Spleen (tissue), 11 donors: ENCODE data around the gene AAGAB. TPM values are rescaled to one million over a fixed set of nuclear protein-coding genes. Genes with fewer than 3 reads are reported as not detected.
A peak's percentile ranks its signal among the peaks of the same experiment; 100 is the strongest.

Experiments used
- DNase-seq: peaks from one replicate; pipeline ENCODE4 v3.0.0-alpha.2; 2020
- H3K27ac ChIP-seq, 8 donors: fragments of 200-600 bp; sonication (generic) in 7 of 8; 1 replicate in 4 of 8; 2 replicates in 4 of 8; pipeline versions ENCODE4 v1.5.0 to v1.8.0; 2016 to 2021; ENCODE audit warnings: inconsistent platforms in 4 of 8, mild to moderate bottlenecking in 4 of 8, moderate library complexity in 1 of 8
- H3K27me3 ChIP-seq, 7 donors: fragments of 200-600 bp; sonication (generic) in 6 of 7; replicated peaks in 1 of 7; 1 replicate in 4 of 7; 2 replicates in 3 of 7; pipeline versions ENCODE4 v1.5.0 to v1.8.0; 2016 to 2021; ENCODE audit warnings: inconsistent platforms in 3 of 7, mild to moderate bottlenecking in 1 of 7
- H3K36me3 ChIP-seq, 6 donors: fragments of 200-600 bp; sonication (generic) in 5 of 6; 1 replicate in 4 of 6; 2 replicates in 2 of 6; pipeline versions ENCODE4 v1.5.0 to v1.8.0; 2016 to 2021; ENCODE audit warnings: inconsistent platforms in 2 of 6
- H3K4me1 ChIP-seq, 6 donors: fragments of 200-600 bp; sonication (generic) in 5 of 6; 1 replicate in 3 of 6; 2 replicates in 3 of 6; pipeline versions ENCODE4 v1.5.0 to v1.8.0; 2016 to 2021; ENCODE audit warnings: inconsistent platforms in 3 of 6
- H3K4me3 ChIP-seq, 8 donors: fragments of 200-600 bp; sonication (generic) in 7 of 8; 1 replicate in 4 of 8; 2 replicates in 4 of 8; pipeline versions ENCODE4 v1.5.0 to v1.8.0; 2016 to 2021; ENCODE audit warnings: inconsistent platforms in 4 of 8, mild to moderate bottlenecking in 4 of 8, moderate library complexity in 2 of 8
- H3K9me3 ChIP-seq, 8 donors: fragments of 200-600 bp; sonication (generic) in 7 of 8; 1 replicate in 4 of 8; 2 replicates in 4 of 8; pipeline versions ENCODE4 v1.5.0 to v1.8.0; 2016 to 2021; ENCODE audit warnings: inconsistent platforms in 4 of 8
- CTCF ChIP-seq, 11 experiments: fragments of 200-600 bp in 7 of 11; fragments of 450-650 bp in 4 of 11; sonication (generic) in 4 of 11; IDR thresholded peaks in 8 of 11; conservative IDR thresholded peaks in 3 of 11; 1 replicate in 7 of 11; 2 replicates in 4 of 11; pipeline versions ENCODE4 v1.4.0 to v1.8.0; 2016 to 2021; ENCODE audit warnings: antibody characterized with exemption in 11 of 11, inconsistent platforms in 4 of 11, mild to moderate bottlenecking in 1 of 11
- POLR2A ChIP-seq, 3 donors: fragments of 450-650 bp; IDR thresholded peaks; one replicate each; pipeline ENCODE4 v1.5.1; 2017; ENCODE audit warnings: antibody characterized with exemption in 3 of 3, mild to moderate bottlenecking in 1 of 3
- POLR2AphosphoS5 ChIP-seq, 3 donors: sonication (generic); formaldehyde crosslinking; IDR thresholded peaks; one replicate each; pipeline ENCODE4 v1.5.1; 2017; ENCODE audit warnings: antibody characterized with exemption in 3 of 3
- whole genome bisulfite sequencing, 5 donors: extraction: QIAGEN DNeasy Blood & Tissue Kit in 3 of 5; methylation state at CpG; one replicate each; pipeline versions ENCODE4 v1.1.5 to v1.1.7; 2013 to 2018; 5-methylcytosine and 5-hydroxymethylcytosine counted together
- intact Hi-C: fragments of 100-400 bp; cut with DNase I; formaldehyde crosslinking; loops from one replicate; pipeline ENCODE4 v1.15.0; 2023; ENCODE audit warnings: low total_unique reads
- polyA plus RNA-seq, 3 donors: library from polyadenylated mRNA; stranded (reverse); fragments of 200-250 nt; gene quantifications; one replicate each; pipeline ENCODE4 v1.2.1, GENCODE V29; 2013
- total RNA-seq, 7 donors: library from RNA; depleted of rRNA in 3 of 7; stranded (reverse); fragments of >200 nt in 3 of 7; fragmentation: NEBNext Ultra II Directional in 4 of 7; extraction: Animal tissue kit (Norgen Biotek cat#: 25700) in 4 of 7; gene quantifications; one replicate each; pipeline versions ENCODE4 v1.1.0 to v1.2.1, GENCODE V29; 2016 to 2021
- donor health status: healthy with polysubstance abuse.
- donor health status: DM: no; HTN: no; CAD: no; lungs with moderate emphysema.
- donor health status: DM: no; HTN: no; CAD: no.
- donor health status: Bipolar disorder and iron deficiency.
- donor health status: healthy.
- donor health status: DM: no; HTN: no; CAD: no.
- donor health status: DM: yes; HTN: yes; CAD: no.

Gene AAGAB
- total and polyA plus RNA-seq, 10 donors = 13.2 to 39.3 (median 24.5) TPM

- peaks cover 6 to 44% (median 30%) of the 10 kb centered on the region in 6 donors for H3K4me1 ChIP-seq
- 77 to 87% (median 84%) methylated on average over 4 of the region's 4 CpGs for WGBS, 5 donors
- H3K27me3 ChIP-seq = no peaks in the 10 kb centered on the region
- no peak for DNase-seq
- H3K9me3 ChIP-seq = no peaks in the 10 kb centered on the region
- H3K27ac ChIP-seq = no peak overlapping the region
- peaks cover 0 to 96% (median 41%) of the 10 kb centered on the region in 6 donors for H3K36me3 ChIP-seq
- H3K4me3 ChIP-seq = no peak overlapping the region
- intact Hi-C loops = no loop called here
- TF ChIP-seq CTCF (IDR thresholded peaks at IDR 0.05 in 8 of 11, conservative IDR thresholded peaks at IDR 0.05 in 3 of 11) = no peak
These were observed 83.0 kb downstream of the AAGAB start for GRCh38 chr15:67171471-67171870.

GRCh38 chr15:67170143-67170925 lies 84.1 kb downstream of the AAGAB start:
- H3K36me3 ChIP-seq = peaks cover 0 to 99% (median 49%) of the 10 kb centered on the region in 6 donors
- TF ChIP-seq POLR2A (IDR thresholded peaks at IDR 0.05) = no peak
- TF ChIP-seq POLR2AphosphoS5 (IDR thresholded peaks at IDR 0.05) = no peak
- TF ChIP-seq CTCF (IDR thresholded peaks at IDR 0.05 in 8 of 11, conservative IDR thresholded peaks at IDR 0.05 in 3 of 11) = no peak
- intact Hi-C loops = no loop called here
- peaks cover under 1 to 33% (median 21%) of the 10 kb centered on the region in 6 donors for H3K4me1 ChIP-seq
- no peak overlapping the region for H3K27ac ChIP-seq
- no peaks in the 10 kb centered on the region for H3K9me3 ChIP-seq
- no peak for DNase-seq
- H3K27me3 ChIP-seq = no peaks in the 10 kb centered on the region
- H3K4me3 ChIP-seq = no peak overlapping the region
- WGBS, 5 donors = 85 to 91% (median 85%) methylated on average over 12 of the region's 12 CpGs

GRCh38 chr15:67168694-67169093 lies 85.8 kb downstream of the AAGAB start:
- no peak for TF ChIP-seq POLR2AphosphoS5 (IDR thresholded peaks at IDR 0.05)
- TF ChIP-seq POLR2A (IDR thresholded peaks at IDR 0.05) = no peak
- no peak for TF ChIP-seq CTCF (IDR thresholded peaks at IDR 0.05 in 8 of 11, conservative IDR thresholded peaks at IDR 0.05 in 3 of 11)
- 79 to 90% (median 87%) methylated on average over 6 of the region's 6 CpGs for WGBS, 5 donors
- intact Hi-C loops = no loop called here
- H3K9me3 ChIP-seq = no peaks in the 10 kb centered on the region
- no peaks in the 10 kb centered on the region for H3K27me3 ChIP-seq
- H3K4me1 ChIP-seq = peaks cover 0 to 37% (median 11%) of the 10 kb centered on the region in 6 donors
- no peak overlapping the region for H3K4me3 ChIP-seq
- no peak for DNase-seq
- no peak overlapping the region for H3K27ac ChIP-seq
- peaks cover 0 to 95% (median 57%) of the 10 kb centered on the region in 6 donors for H3K36me3 ChIP-seq

- no peak for DNase-seq
- 84 to 98% (median 93%) methylated on average over 4 of the region's 4 CpGs for WGBS, 5 donors
- peaks cover 0 to 78% (median 50%) of the 10 kb centered on the region in 6 donors for H3K36me3 ChIP-seq
- intact Hi-C loops = no loop called here
- TF ChIP-seq POLR2A (IDR thresholded peaks at IDR 0.05) (no peak), CTCF (IDR thresholded peaks at IDR 0.05 in 8 of 11, conservative IDR thresholded peaks at IDR 0.05 in 3 of 11) (no peak), POLR2AphosphoS5 (IDR thresholded peaks at IDR 0.05) (no peak)
- H3K27me3 ChIP-seq = no peaks in the 10 kb centered on the region
- no peak overlapping the region for H3K4me3 ChIP-seq
- no peaks in the 10 kb centered on the region for H3K9me3 ChIP-seq
- H3K4me1 ChIP-seq = peaks cover 0 to 49% (median 13%) of the 10 kb centered on the region in 6 donors
- H3K27ac ChIP-seq = peak overlapping the region in 1 of 8 donors; percentile 2
These were observed 87.4 kb downstream of the AAGAB start for GRCh38 chr15:67167091-67167490.
